Loucy (cell line): ENCODE data around the gene SGSM2.

ENCODE experiments used
- CTCF ChIP-seq: fragments of 200-600 bp; sonication (generic); conservative IDR thresholded peaks from 2 replicates; pipeline ENCODE4 v1.5.1; 2014; ENCODE audit warnings: mild to moderate bottlenecking, antibody characterized with exemption, low read length
- EZH2phosphoT487 ChIP-seq: fragments of 200-600 bp; IDR thresholded peaks from 2 replicates; pipeline ENCODE4 v1.6.1; 2018; ENCODE audit warnings: antibody characterized with exemption, mild to moderate bottlenecking, moderate library complexity, borderline replicate concordance

DNA sequence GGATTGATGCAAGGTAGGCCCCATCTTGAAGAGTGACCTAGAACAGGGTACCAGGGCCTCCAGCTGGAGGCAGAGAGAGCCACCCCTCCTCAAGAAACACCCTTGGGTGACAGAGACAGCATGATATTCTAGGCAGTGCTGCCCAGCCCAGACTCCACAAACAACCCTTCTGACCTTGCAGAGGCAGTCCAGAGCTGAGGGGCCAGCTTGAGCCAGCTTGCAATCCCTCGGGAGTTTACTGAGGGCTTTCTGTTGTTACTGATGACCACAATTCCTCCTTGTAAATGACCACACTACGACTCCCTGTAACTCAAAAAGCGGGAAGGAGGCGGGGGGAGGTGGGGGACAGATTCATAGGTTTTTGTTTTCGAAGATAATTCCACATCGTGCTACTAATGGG lies 82.2 kb downstream of the SGSM2 start:
- TF ChIP-seq CTCF (no peak), EZH2phosphoT487 (no peak)
